HepG2 (cell line): ENCODE data around the gene TUBB. TPM values are rescaled to one million over a fixed set of nuclear protein-coding genes. Genes with fewer than 3 reads are reported as not detected.

Experiments used
- AHDC1 ChIP-seq: sonication (generic); formaldehyde crosslinking; IDR thresholded peaks from 2 replicates; pipeline ENCODE4 v1.5.1; 2020; ENCODE audit warnings: mild to moderate bottlenecking, missing genetic modification reagents, borderline replicate concordance
- CHD2 ChIP-seq: IDR thresholded peaks from 2 replicates; pipeline ENCODE4 v1.6.1; 2011; ENCODE audit warnings: low read depth, low read length, improper control_type of control experiment
- HDAC6 ChIP-seq: fragments of 200-600 bp; sonication (generic); IDR thresholded peaks from 2 replicates; pipeline ENCODE4 v1.7.0; 2017; ENCODE audit warnings: mild to moderate bottlenecking, antibody characterized with exemption, low read length, low read depth
- KDM3A ChIP-seq: IDR thresholded peaks from 2 replicates; pipeline ENCODE4 v1.6.1; 2018; ENCODE audit warnings: low read depth, missing compliant biosample characterization
- MLX ChIP-seq: IDR thresholded peaks from 2 replicates; pipeline ENCODE4 v1.6.1; 2016
- NCOA1 ChIP-seq: sonication (generic); formaldehyde crosslinking; IDR thresholded peaks from 2 replicates; pipeline ENCODE4 v1.9.0; 2021; ENCODE audit warnings: missing genetic modification reagents
- NFKB2 ChIP-seq: sonication (generic); formaldehyde crosslinking; IDR thresholded peaks from 2 replicates; pipeline ENCODE4 v1.4.0; 2020; ENCODE audit warnings: missing genetic modification reagents, borderline replicate concordance
- PAXIP1 ChIP-seq: sonication (generic); formaldehyde crosslinking; conservative IDR thresholded peaks from 2 replicates; pipeline ENCODE4 v1.4.0; 2020; ENCODE audit warnings: mild to moderate bottlenecking, missing genetic modification reagents, moderate library complexity
- RCOR2 ChIP-seq: IDR thresholded peaks from 2 replicates; pipeline ENCODE4 v1.6.1; 2016; ENCODE audit warnings: missing biosample characterization, missing genetic modification reagents
- SUZ12 ChIP-seq: fragments of 150-350 bp; IDR thresholded peaks from 2 replicates; pipeline ENCODE4 v1.6.1; 2014; ENCODE audit warnings: low read depth, low read length
- TCF7 ChIP-seq: sonication (generic); IDR thresholded peaks from 2 replicates; pipeline ENCODE4 v1.6.1; 2016; ENCODE audit warnings: antibody characterized with exemption, low read depth
- TCF7L2 ChIP-seq: IDR thresholded peaks from 2 replicates; pipeline ENCODE4 v1.6.1; 2011; ENCODE audit warnings: mild to moderate bottlenecking, low read depth, low read length, moderate library complexity
- TOE1 ChIP-seq: sonication (generic); formaldehyde crosslinking; IDR thresholded peaks from 2 replicates; pipeline ENCODE4 v1.4.0; 2020; ENCODE audit warnings: mild to moderate bottlenecking, missing genetic modification reagents
- ZBTB43 ChIP-seq: sonication (generic); formaldehyde crosslinking; conservative IDR thresholded peaks from 2 replicates; pipeline ENCODE4 v1.4.0; 2020; ENCODE audit warnings: missing genetic modification reagents
- ZNF10 ChIP-seq: sonication (generic); formaldehyde crosslinking; IDR thresholded peaks from 2 replicates; pipeline ENCODE4 v1.4.0; 2020; ENCODE audit warnings: mild to moderate bottlenecking, low read depth, missing genetic modification reagents, borderline replicate concordance
- ZNF180 ChIP-seq: sonication (generic); formaldehyde crosslinking; IDR thresholded peaks from 2 replicates; pipeline ENCODE4 v1.4.0; 2020; ENCODE audit warnings: low read depth, missing genetic modification reagents, borderline replicate concordance
- ZNF260 ChIP-seq: sonication (generic); formaldehyde crosslinking; IDR thresholded peaks from 2 replicates; pipeline ENCODE4 v1.4.0; 2020; ENCODE audit warnings: missing genetic modification reagents, low read depth, mild to moderate bottlenecking, borderline replicate concordance
- ZNF343 ChIP-seq: sonication (generic); formaldehyde crosslinking; IDR thresholded peaks from 2 replicates; pipeline ENCODE4 v1.4.0; 2020; ENCODE audit warnings: mild to moderate bottlenecking, missing genetic modification reagents
- polyA plus RNA-seq, 8 experiments: library from polyadenylated mRNA; depleted of rRNA in 3 of 8; stranded (reverse) in 7 of 8; unstranded in 1 of 8; fragments of >200 nt; fragmentation: Illumina TruSeq in 4 of 8; extraction: Trizol in 4 of 8; gene quantifications; 2 replicates each; pipeline versions ENCODE4 v1.2.1 to v1.2.3, GENCODE V29; 2011 to 2016; ENCODE audit warnings: low read depth in 4 of 8, missing spikeins in 1 of 8, mixed read lengths in 1 of 8; ENCODE audit not compliant: insufficient read depth in 1 of 8
- total RNA-seq, 5 experiments: library from RNA; depleted of rRNA; stranded (reverse); fragments of >200 nt; fragmentation: Illumina TruSeq; extraction: Trizol; gene quantifications; 2 replicates each; pipeline ENCODE4 v1.2.3, GENCODE V29; 2016; ENCODE audit warnings: low read depth in 1 of 5

TUBB gene
- total and polyA plus RNA-seq, 2 of the 13 experiments (the other 11 are each of a cell fraction or from before 2014, with no cell fraction given) = 911 to 1,163 TPM

GRCh38 chr6:30719791-30720737 lies at the start of gene TUBB (continued):
- peak; percentile 66; the same call in 1 of the 2 replicates for TF ChIP-seq ZBTB43 (CRISPR knock-in tag)
- no peak for TF ChIP-seq KDM3A (CRISPR knock-in tag)
- TF ChIP-seq HDAC6 = peak; percentile 92
- no peak for TF ChIP-seq TCF7L2
- peak; percentile 34; the same call in 1 of the 2 replicates for TF ChIP-seq CHD2
- no peak for TF ChIP-seq AHDC1 (CRISPR knock-in tag)
- no peak for TF ChIP-seq TCF7
- TF ChIP-seq PAXIP1 (CRISPR knock-in tag) = peak; percentile 19
- no peak for TF ChIP-seq RCOR2 (CRISPR knock-in tag)
- TF ChIP-seq ZNF343 = no peak
- TF ChIP-seq ZNF260 (CRISPR knock-in tag) = no peak
- no peak for TF ChIP-seq NCOA1
- peak; percentile 50 for TF ChIP-seq NFKB2
- no peak for TF ChIP-seq ZNF10
- no peak for TF ChIP-seq ZNF180
- TF ChIP-seq MLX = no peak; the same call in 1 of the 2 replicates
- TF ChIP-seq TOE1 (CRISPR knock-in tag) = no peak
- peak; percentile 62 for TF ChIP-seq SUZ12
